ENCODE results near the gene METAP2.

GRCh38 chr12:95516757-95517156 lies 42.8 kb downstream of the METAP2 start:
- TF ChIP-seq CTCF (IDR thresholded peaks at IDR 0.05): no peak
- TF ChIP-seq POLR2AphosphoS5 (IDR thresholded peaks at IDR 0.05; ENCODE audit: insufficient read depth in 1 of 2, low read depth in 1 of 2): no peak
